ENCODE results near the gene CD52. TPM values are rescaled to one million over a fixed set of nuclear protein-coding genes. Genes with fewer than 3 reads are reported as not detected.

Gene CD52
- total and polyA plus RNA-seq, 2 donors (not counting 3 experiments of a cell fraction or from before 2014, with no cell fraction given), result not detected

GRCh38 chr1:26361605-26362122, 43.9 kb downstream of the CD52 start:
- POLR2A ChIA-PET, result no interaction called here
- H3K4me1 ChIP-seq (ENCODE audit: control insufficient read depth, extremely low read depth, insufficient read depth, low read length), result no peaks in the 10 kb centered on the region
- no peak overlapping the region for H3K4me3 ChIP-seq (replicated peaks in 1 of 3; ENCODE audit: insufficient read depth in 1 of 3, low read depth in 1 of 3, low read length in 3 of 3)
- dilution Hi-C loops (cut with MboI; ENCODE audit: extremely low pct_ligation_motif_present, low sequenced_read_pairs), result no loop called here
- no peak overlapping the region for H2AFZ ChIP-seq (ENCODE audit: low read depth, low read length)
- H3K27me3 ChIP-seq (ENCODE audit: control insufficient read depth in 2 of 2, insufficient read depth in 2 of 2, low read length in 2 of 2), result peaks cover 23 to 25% of the 10 kb centered on the region in 2 experiments
- no peak overlapping the region for H3K9ac ChIP-seq (replicated peaks; ENCODE audit: extremely low read depth, insufficient read depth, low read length)
- no peaks in the 10 kb centered on the region for H3K79me2 ChIP-seq (ENCODE audit: control insufficient read depth, insufficient read depth, low read length)
- H3K4me2 ChIP-seq (ENCODE audit: insufficient read depth, low read length), result no peak overlapping the region
- no peaks in the 10 kb centered on the region for H3K36me3 ChIP-seq (ENCODE audit: control insufficient read depth in 2 of 2, extremely low read depth in 1 of 2, insufficient read depth in 2 of 2, low read length in 2 of 2)
- H3K27ac ChIP-seq (ENCODE audit: insufficient read depth, low read depth, low read length), result no peak overlapping the region
- no peaks in the 10 kb centered on the region for H3K9me3 ChIP-seq (replicated peaks; ENCODE audit: control insufficient read depth, insufficient read depth, low read length)
- intact Hi-C loops (cut with micrococcal nuclease), result loop anchor here (2.0 to 5.0 kb wide), 2 partner anchors 39 to 87 kb away; no protein-coding TSS in a partner anchor
- no peaks in the 10 kb centered on the region for H3K9me1 ChIP-seq (replicated peaks; ENCODE audit: control insufficient read depth, extremely low read depth, insufficient read depth, low read length)
- TF ChIP-seq JUN (IDR thresholded peaks at IDR 0.05; ENCODE audit: borderline replicate concordance, insufficient read depth, insufficient read length, low read depth) (no peak), GATA2 (IDR thresholded peaks at IDR 0.05; ENCODE audit: insufficient read depth, insufficient read length, low read depth, low read length) (no peak), MYC (IDR thresholded peaks at IDR 0.05; ENCODE audit: low read depth, low read length) (no peak), FOS (IDR thresholded peaks at IDR 0.05; ENCODE audit: borderline replicate concordance, insufficient read depth, low read length) (no peak), CTCF (IDR thresholded peaks at IDR 0.05; ENCODE audit: extremely low read depth in 1 of 2, insufficient read depth in 1 of 2, low read depth in 1 of 2, low read length in 2 of 2) (no peak), POLR2AphosphoS5 (IDR thresholded peaks at IDR 0.05; ENCODE audit: insufficient read depth, low read depth, low read length) (no peak), EZH2 (IDR thresholded peaks at IDR 0.05; ENCODE audit: borderline replicate concordance, low read depth, low read length, severe bottlenecking) (no peak), POLR2A (IDR thresholded peaks at IDR 0.05; ENCODE audit: low read depth, low read length) (no peak), MAX (IDR thresholded peaks at IDR 0.05; ENCODE audit: insufficient read depth, insufficient read length) (no peak)
- no peak for DNase-seq (ENCODE audit: low read depth, low spot score)
- no TSS peak for BruUV-seq (replicated peaks)
- H4K20me1 ChIP-seq (replicated peaks; ENCODE audit: control insufficient read depth, extremely low read depth, insufficient read depth, low read length), result no peaks in the 10 kb centered on the region
- CTCF ChIA-PET, result interaction anchor here (0.5 to 3.2 kb wide), 6 partner anchors 39 to 326 kb away, joined by 4 to 16 read pairs (median 11); no protein-coding TSS in a partner anchor
- no peak for FAIRE-seq
